GM10266 (cell line): ENCODE results near the gene EYS.
"Not testable (repeated sequence)": the region's sequence is repeated elsewhere in the genome, so short reads cannot be mapped to it uniquely, and the experiment has no call there.

Experiments
- DNase-seq: peaks from one replicate; pipeline ENCODE4 v3.0.0; 2012; ENCODE audit errors: extremely low spot score
- TF ChIP-seq, protein P1 (sequence below): IDR thresholded peaks from 2 replicates; pipeline ENCODE4 v1.5.1; 2012; ENCODE audit warnings: mild to moderate bottlenecking, low read depth; ENCODE audit not compliant: control insufficient read depth, insufficient read depth; ENCODE audit errors: missing control alignments

The EYS gene

DNA sequence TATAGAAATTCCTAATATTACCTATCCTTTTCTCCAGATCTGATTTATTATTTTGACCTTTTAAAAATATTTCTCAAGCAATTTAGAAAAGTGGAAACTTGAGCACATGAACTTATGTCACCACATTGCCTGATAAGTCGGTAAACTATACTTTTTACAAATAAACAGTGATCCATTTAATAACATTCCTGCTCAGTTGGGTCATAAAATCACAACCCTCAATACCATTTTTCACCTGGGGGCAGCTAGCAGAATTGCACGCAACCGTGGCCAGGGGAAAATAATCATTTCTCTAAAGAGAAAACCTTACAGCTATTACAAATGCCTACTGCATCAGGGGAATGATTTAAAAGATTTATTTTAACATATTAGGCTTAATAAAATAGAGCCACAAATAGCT, 1456.9 kb downstream of the EYS start:
- TF ChIP-seq, protein P1, sequence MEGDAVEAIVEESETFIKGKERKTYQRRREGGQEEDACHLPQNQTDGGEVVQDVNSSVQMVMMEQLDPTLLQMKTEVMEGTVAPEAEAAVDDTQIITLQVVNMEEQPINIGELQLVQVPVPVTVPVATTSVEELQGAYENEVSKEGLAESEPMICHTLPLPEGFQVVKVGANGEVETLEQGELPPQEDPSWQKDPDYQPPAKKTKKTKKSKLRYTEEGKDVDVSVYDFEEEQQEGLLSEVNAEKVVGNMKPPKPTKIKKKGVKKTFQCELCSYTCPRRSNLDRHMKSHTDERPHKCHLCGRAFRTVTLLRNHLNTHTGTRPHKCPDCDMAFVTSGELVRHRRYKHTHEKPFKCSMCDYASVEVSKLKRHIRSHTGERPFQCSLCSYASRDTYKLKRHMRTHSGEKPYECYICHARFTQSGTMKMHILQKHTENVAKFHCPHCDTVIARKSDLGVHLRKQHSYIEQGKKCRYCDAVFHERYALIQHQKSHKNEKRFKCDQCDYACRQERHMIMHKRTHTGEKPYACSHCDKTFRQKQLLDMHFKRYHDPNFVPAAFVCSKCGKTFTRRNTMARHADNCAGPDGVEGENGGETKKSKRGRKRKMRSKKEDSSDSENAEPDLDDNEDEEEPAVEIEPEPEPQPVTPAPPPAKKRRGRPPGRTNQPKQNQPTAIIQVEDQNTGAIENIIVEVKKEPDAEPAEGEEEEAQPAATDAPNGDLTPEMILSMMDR: no peak
- DNase-seq: no peak

GRCh38 chr6:64249115-64249514, 1457.9 kb downstream of the EYS start:
- TF ChIP-seq, protein P1: no peak
- no peak for DNase-seq

- TF ChIP-seq, protein P1: no peak
- DNase-seq: no peak
Measured at GRCh38 chr6:64243618-64244017, 1463.4 kb downstream of the EYS start.

DNA sequence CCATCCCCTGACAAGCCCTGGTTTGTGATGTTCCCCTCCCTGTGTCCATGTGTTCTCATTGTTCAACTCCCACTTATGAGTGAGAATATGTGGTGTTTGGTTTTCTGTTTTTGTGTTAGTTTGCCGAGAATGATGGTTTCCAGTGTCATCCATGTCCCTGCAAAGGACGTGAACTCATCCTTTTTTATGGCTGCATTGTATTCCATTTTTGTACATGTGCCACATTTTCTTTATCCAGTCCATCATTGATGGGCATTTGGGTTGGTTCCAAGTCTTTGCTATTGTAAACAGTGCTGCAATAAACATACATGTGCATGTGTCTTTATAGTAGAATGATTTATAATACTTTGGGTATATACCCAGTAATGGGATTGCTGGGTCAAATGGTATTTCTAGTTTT, 1468.1 kb downstream of the EYS start:
- DNase-seq: not testable (repeated sequence)

GRCh38 chr6:64238071-64238470, 1469.0 kb downstream of the EYS start:
- TF ChIP-seq, protein P1: no peak
- DNase-seq: no peak

GRCh38 chr6:64233746-64234145, 1473.3 kb downstream of the EYS start:
- no peak for DNase-seq
- TF ChIP-seq, protein P1: no peak

DNA sequence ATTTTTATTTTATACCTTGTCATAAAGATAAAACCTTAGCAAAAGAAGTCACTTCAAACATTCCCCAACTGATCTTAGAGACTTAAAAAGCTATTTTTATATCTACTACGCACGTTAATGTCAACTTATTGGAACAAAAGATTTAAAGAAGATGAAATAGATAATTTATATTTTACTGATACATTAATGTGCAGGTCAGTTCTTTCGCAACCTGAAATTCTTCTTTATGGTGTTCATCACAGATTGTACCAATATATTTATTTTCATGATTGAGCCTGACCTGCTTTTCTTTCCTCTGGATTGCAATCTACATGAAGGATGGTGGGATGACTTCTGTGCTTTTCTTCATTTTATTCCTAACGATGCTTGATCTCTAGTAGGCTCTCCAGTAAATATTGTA, 1475.1 kb downstream of the EYS start:
- DNase-seq: no peak
- TF ChIP-seq, protein P1: no peak

- TF ChIP-seq, protein P1: no peak
- DNase-seq: no peak
Measured at GRCh38 chr6:64230530-64230929, 1476.5 kb downstream of the EYS start.
